AG09309 (cell line): ENCODE data around the gene SNU13.

Experiments used
- DNase-seq: peaks from one replicate; pipeline ENCODE4 v3.0.0-alpha.2; 2010; ENCODE audit warnings: low read depth
- H3K4me3 ChIP-seq: 2 replicates; pipeline ENCODE4 v1.5.1; 2011; ENCODE audit warnings: mild to moderate bottlenecking, low read depth, low read length, moderate library complexity; ENCODE audit not compliant: control insufficient read depth
- CTCF ChIP-seq: IDR thresholded peaks from 2 replicates; pipeline ENCODE4 v1.5.1; 2011; ENCODE audit warnings: mild to moderate bottlenecking, low read depth, low read length, inconsistent platforms; ENCODE audit not compliant: insufficient read depth, control insufficient read depth; ENCODE audit errors: missing control alignments

Gene SNU13

GRCh38 chr22:41659941-41660340 lies 28.7 kb downstream of the SNU13 start:
- no peak for TF ChIP-seq CTCF
- no peak overlapping the region for H3K4me3 ChIP-seq
- no peak for DNase-seq

- H3K4me3 ChIP-seq = no peak overlapping the region
- no peak for DNase-seq
- no peak for TF ChIP-seq CTCF
These were observed 29.8 kb downstream of the SNU13 start for GRCh38 chr22:41658869-41659268.

- no peak for TF ChIP-seq CTCF
- no peak for DNase-seq
These were observed 31.0 kb downstream of the SNU13 start for GRCh38 chr22:41657709-41658108.

GRCh38 chr22:41656556-41656955 lies 32.1 kb downstream of the SNU13 start:
- H3K4me3 ChIP-seq = no peak overlapping the region
- no peak for DNase-seq
- no peak for TF ChIP-seq CTCF

More at GRCh38 chr22:41657709-41658108, 31.0 kb downstream of the SNU13 start:
- H3K4me3 ChIP-seq = no peak overlapping the region

- DNase-seq = no peak
- TF ChIP-seq CTCF = no peak
- no peak overlapping the region for H3K4me3 ChIP-seq
These were observed 34.3 kb downstream of the SNU13 start for GRCh38 chr22:41654322-41654721.

GRCh38 chr22:41650821-41651220 lies 37.8 kb downstream of the SNU13 start:
- H3K4me3 ChIP-seq = no peak overlapping the region
- no peak for TF ChIP-seq CTCF
- no peak for DNase-seq

GRCh38 chr22:41650229-41650628 lies 38.4 kb downstream of the SNU13 start:
- H3K4me3 ChIP-seq = no peak overlapping the region
- DNase-seq = no peak
- TF ChIP-seq CTCF = no peak
